CD14-positive monocyte (primary cell): ENCODE measurements around the gene PITRM1. TPM values are rescaled to one million over a fixed set of nuclear protein-coding genes. Genes with fewer than 3 reads are reported as not detected.

Source experiments
- DNase-seq, 3 donors: peaks; one replicate each; pipeline ENCODE4 v3.0.0-alpha.2; 2011 to 2022
- H2AFZ ChIP-seq: 2 replicates; pipeline ENCODE4 v1.6.0; 2012; ENCODE audit warnings: mild to moderate bottlenecking, low read depth, low read length, inconsistent platforms; ENCODE audit not compliant: insufficient read depth, poor library complexity, severe bottlenecking
- H3K27ac ChIP-seq, 2 donors: 1 replicate in 1 of 2; 2 replicates in 1 of 2; pipeline ENCODE4 v1.5.1; 2012 to 2013; ENCODE audit warnings: low read length in 2 of 2, control low read depth in 1 of 2, inconsistent platforms in 1 of 2, low read depth in 1 of 2, mild to moderate bottlenecking in 1 of 2
- H3K27me3 ChIP-seq, 2 donors: one replicate each; pipeline versions ENCODE4 v1.6.0 to v1.6.1; 2011 to 2013; ENCODE audit warnings: low read length in 2 of 2; ENCODE audit not compliant: control insufficient read depth in 2 of 2, insufficient read depth in 2 of 2
- H3K36me3 ChIP-seq, 2 donors: replicated peaks in 1 of 2; 1 replicate in 1 of 2; 2 replicates in 1 of 2; pipeline versions ENCODE4 v1.5.1 to v1.6.1; 2012 to 2013; ENCODE audit warnings: low read length in 2 of 2, control low read depth in 1 of 2, inconsistent platforms in 1 of 2, mild to moderate bottlenecking in 1 of 2; ENCODE audit not compliant: insufficient read depth in 2 of 2, control insufficient read depth in 1 of 2
- H3K4me1 ChIP-seq, 2 donors: 1 replicate in 1 of 2; 2 replicates in 1 of 2; pipeline versions ENCODE4 v1.5.1 to v1.6.1; 2012 to 2013; ENCODE audit warnings: low read length in 2 of 2, control low read depth in 1 of 2, inconsistent platforms in 1 of 2, mild to moderate bottlenecking in 1 of 2, moderate library complexity in 1 of 2; ENCODE audit not compliant: insufficient read depth in 2 of 2, control insufficient read depth in 1 of 2
- H3K4me2 ChIP-seq: replicated peaks from 2 replicates; pipeline ENCODE3; 2012; ENCODE audit warnings: low read length, moderate library complexity, mild to moderate bottlenecking; ENCODE audit not compliant: poor library complexity, severe bottlenecking; ENCODE audit errors: extremely low read depth
- H3K4me3 ChIP-seq, 3 experiments: fragments of 200-600 bp in 1 of 3; sonication (generic) in 1 of 3; replicated peaks in 1 of 3; 1 replicate in 2 of 3; 2 replicates in 1 of 3; pipeline ENCODE4 v1.5.1; 2011 to 2013; ENCODE audit warnings: low read length in 3 of 3, mild to moderate bottlenecking in 3 of 3, control low read depth in 2 of 3, low read depth in 2 of 3, inconsistent platforms in 1 of 3, moderate library complexity in 1 of 3
- H3K79me2 ChIP-seq: 2 replicates; pipeline ENCODE4 v1.6.0; 2012; ENCODE audit warnings: mild to moderate bottlenecking, control low read depth, inconsistent platforms, low read length, moderate library complexity; ENCODE audit not compliant: insufficient read depth
- H3K9ac ChIP-seq: 2 replicates; pipeline ENCODE4 v1.6.0; 2017; ENCODE audit warnings: low read length, mild to moderate bottlenecking; ENCODE audit not compliant: insufficient read depth, poor library complexity, severe bottlenecking
- H3K9me3 ChIP-seq, 2 donors: replicated peaks in 1 of 2; 1 replicate in 1 of 2; 2 replicates in 1 of 2; pipeline versions ENCODE4 v1.5.1 to v1.6.1; 2012 to 2013; ENCODE audit warnings: low read length in 2 of 2, control low read depth in 1 of 2; ENCODE audit not compliant: control insufficient read depth in 1 of 2, insufficient read depth in 1 of 2
- H4K20me1 ChIP-seq: 2 replicates; pipeline ENCODE4 v1.6.0; 2012; ENCODE audit warnings: mild to moderate bottlenecking, low read length, control low read depth, moderate library complexity; ENCODE audit not compliant: insufficient read depth
- H3K27ac Mint-ChIP-seq, 7 donors: one replicate each; pipeline ENCODE4 v1.8.0; 2020; ENCODE audit warnings: mild to moderate bottlenecking in 7 of 7, mixed read lengths in 7 of 7, moderate library complexity in 6 of 7, inconsistent platforms in 2 of 7
- H3K27me3 Mint-ChIP-seq, 3 donors: one replicate each; pipeline ENCODE4 v1.8.0; 2021 to 2022; ENCODE audit warnings: low read depth in 3 of 3, mild to moderate bottlenecking in 3 of 3, mixed read lengths in 3 of 3, moderate library complexity in 3 of 3, inconsistent platforms in 1 of 3
- H3K36me3 Mint-ChIP-seq, 2 donors: one replicate each; pipeline ENCODE4 v1.8.0; 2020; ENCODE audit warnings: mixed read lengths in 2 of 2, inconsistent platforms in 1 of 2, mild to moderate bottlenecking in 1 of 2
- H3K4me1 Mint-ChIP-seq: one replicate; pipeline ENCODE4 v1.8.0; 2020; ENCODE audit warnings: mild to moderate bottlenecking, mixed read lengths
- H3K4me3 Mint-ChIP-seq, 2 donors: one replicate each; pipeline ENCODE4 v1.8.0; 2020; ENCODE audit warnings: mild to moderate bottlenecking in 2 of 2, mixed read lengths in 2 of 2, moderate library complexity in 1 of 2
- H3K9me3 Mint-ChIP-seq, 7 donors: one replicate each; pipeline ENCODE4 v1.8.0; 2020 to 2022; ENCODE audit warnings: mixed read lengths in 7 of 7, mild to moderate bottlenecking in 6 of 7, moderate library complexity in 6 of 7, inconsistent platforms in 2 of 7
- WGBS: methylation state at CpG from one replicate; pipeline ENCODE4 v1.1.5; 2013; ENCODE audit warnings: missing lambda C conversion rate; ENCODE audit not compliant: insufficient coverage; 5-methylcytosine and 5-hydroxymethylcytosine counted together
- intact Hi-C, 2 donors: fragments of 100-400 bp; cut with micrococcal nuclease; formaldehyde crosslinking; loops; one replicate each; pipeline versions ENCODE4 v1.15.0 to v1.15.1; 2023
- polyA plus RNA-seq, 3 donors: library from polyadenylated mRNA; depleted of rRNA in 1 of 3; unstranded in 2 of 3; stranded (reverse) in 1 of 3; fragments of 300-500 nt in 2 of 3; fragments of >200 nt in 1 of 3; fragmentation: Illumina TruSeq in 2 of 3; gene quantifications; 1 replicate in 2 of 3; 2 replicates in 1 of 3; pipeline ENCODE4 v1.2.3, GENCODE V29; 2012 to 2021
- TF ChIP-seq, protein P1 (sequence below): fragments of 200-600 bp; IDR thresholded peaks from one replicate; pipeline ENCODE4 v1.8.0; 2022; ENCODE audit warnings: antibody characterized with exemption, mild to moderate bottlenecking

The PITRM1 gene
- polyA plus RNA-seq, 3 donors: 15.3 to 45.7 (median 23.2) TPM

DNA sequence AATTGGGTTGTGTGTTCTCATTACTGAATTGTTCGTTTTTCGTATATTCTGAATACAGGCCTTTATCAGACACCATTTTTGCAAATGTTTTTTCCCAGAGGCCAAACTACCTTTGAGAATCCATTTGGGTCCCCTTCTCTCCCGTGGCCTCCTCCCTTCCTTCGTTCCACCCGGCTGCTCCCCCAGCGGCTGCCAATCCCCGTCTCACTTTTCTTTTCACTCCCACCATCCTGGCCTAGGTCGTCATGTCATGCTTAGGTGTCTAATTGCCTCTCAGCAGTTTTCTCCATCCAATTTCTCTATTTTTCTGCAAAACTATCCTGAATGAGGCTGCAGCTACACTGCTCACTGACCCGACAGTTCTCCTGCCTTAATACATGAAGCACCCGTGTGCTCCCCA lies 17.9 kb downstream of the PITRM1 start:
- H3K36me3 Mint-ChIP-seq: peaks cover 91 to 93% of the 10 kb centered on the region in 2 donors
- no peaks in the 10 kb centered on the region for H3K4me1 ChIP-seq
- no peaks in the 10 kb centered on the region for H3K79me2 ChIP-seq
- no peak overlapping the region for H3K4me2 ChIP-seq
- H4K20me1 ChIP-seq: no peaks in the 10 kb centered on the region
- H3K4me3 ChIP-seq: no peak overlapping the region
- no peak overlapping the region for H3K4me3 Mint-ChIP-seq
- H3K36me3 ChIP-seq: peaks cover 82 to 100% of the 10 kb centered on the region in 2 donors
- no peaks in the 10 kb centered on the region for H3K9me3 Mint-ChIP-seq
- H3K27me3 Mint-ChIP-seq: peaks cover 0 to 2% (median 0%) of the 10 kb centered on the region in 3 donors
- H3K27me3 ChIP-seq: no peaks in the 10 kb centered on the region
- no peak overlapping the region for H2AFZ ChIP-seq
- H3K27ac ChIP-seq: no peak overlapping the region
- no peak overlapping the region for H3K9ac ChIP-seq
- DNase-seq: no peak
- H3K9me3 ChIP-seq: no peaks in the 10 kb centered on the region
- H3K27ac Mint-ChIP-seq: no peak overlapping the region
- WGBS: 94% methylated on average over 8 of the region's 10 CpGs
- TF ChIP-seq, protein P1, sequence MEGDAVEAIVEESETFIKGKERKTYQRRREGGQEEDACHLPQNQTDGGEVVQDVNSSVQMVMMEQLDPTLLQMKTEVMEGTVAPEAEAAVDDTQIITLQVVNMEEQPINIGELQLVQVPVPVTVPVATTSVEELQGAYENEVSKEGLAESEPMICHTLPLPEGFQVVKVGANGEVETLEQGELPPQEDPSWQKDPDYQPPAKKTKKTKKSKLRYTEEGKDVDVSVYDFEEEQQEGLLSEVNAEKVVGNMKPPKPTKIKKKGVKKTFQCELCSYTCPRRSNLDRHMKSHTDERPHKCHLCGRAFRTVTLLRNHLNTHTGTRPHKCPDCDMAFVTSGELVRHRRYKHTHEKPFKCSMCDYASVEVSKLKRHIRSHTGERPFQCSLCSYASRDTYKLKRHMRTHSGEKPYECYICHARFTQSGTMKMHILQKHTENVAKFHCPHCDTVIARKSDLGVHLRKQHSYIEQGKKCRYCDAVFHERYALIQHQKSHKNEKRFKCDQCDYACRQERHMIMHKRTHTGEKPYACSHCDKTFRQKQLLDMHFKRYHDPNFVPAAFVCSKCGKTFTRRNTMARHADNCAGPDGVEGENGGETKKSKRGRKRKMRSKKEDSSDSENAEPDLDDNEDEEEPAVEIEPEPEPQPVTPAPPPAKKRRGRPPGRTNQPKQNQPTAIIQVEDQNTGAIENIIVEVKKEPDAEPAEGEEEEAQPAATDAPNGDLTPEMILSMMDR: no peak
- H3K4me1 Mint-ChIP-seq: no peaks in the 10 kb centered on the region
- intact Hi-C loops: no loop called here

DNA sequence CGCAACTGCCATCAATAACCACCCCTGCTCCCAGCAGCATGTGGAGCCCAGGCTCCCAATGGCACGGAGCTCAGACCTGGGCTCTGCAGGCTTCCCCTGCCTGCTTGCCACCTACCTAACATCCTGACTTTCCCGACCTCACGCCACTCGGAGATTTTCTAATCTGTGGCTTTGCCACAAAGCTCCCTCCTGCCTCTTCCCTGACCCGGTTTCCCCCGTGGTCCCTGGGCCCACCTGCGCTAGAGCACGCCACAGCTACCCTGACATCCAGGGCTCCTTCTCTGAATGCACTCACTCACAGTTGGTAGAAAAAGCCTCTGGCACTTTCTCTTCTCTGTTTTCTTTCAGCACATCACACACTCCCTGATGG lies 20.0 kb downstream of the PITRM1 start:
- Mint-ChIP-seq H3K27ac (peak overlapping the region in 4 of 7 donors; percentile 23 to 66 (median 33)), H3K9me3 (no peaks in the 10 kb centered on the region), H3K4me3 (no peak overlapping the region), H3K4me1 (no peaks in the 10 kb centered on the region), H3K36me3 (peaks cover 91 to 93% of the 10 kb centered on the region in 2 donors), H3K27me3 (no peaks in the 10 kb centered on the region)
- H3K27me3 ChIP-seq: no peaks in the 10 kb centered on the region
- H3K4me3 ChIP-seq: no peak overlapping the region
- H2AFZ ChIP-seq: no peak overlapping the region
- peaks cover 82 to 100% of the 10 kb centered on the region in 2 donors for H3K36me3 ChIP-seq
- DNase-seq: no peak
- H3K9ac ChIP-seq: no peak overlapping the region
- H3K79me2 ChIP-seq: no peaks in the 10 kb centered on the region
- H3K4me1 ChIP-seq: no peaks in the 10 kb centered on the region
- 83% methylated on average over 9 of the region's 9 CpGs for WGBS
- no peaks in the 10 kb centered on the region for H3K9me3 ChIP-seq
- intact Hi-C loops: no loop called here
- no peaks in the 10 kb centered on the region for H4K20me1 ChIP-seq
- H3K4me2 ChIP-seq: no peak overlapping the region
- H3K27ac ChIP-seq: no peak overlapping the region
- TF ChIP-seq, protein P1: no peak
